Naive thymus-derived CD4-positive, alpha-beta T cell (primary cell): ENCODE measurements around the gene TMOD1. TPM values are rescaled to one million over a fixed set of nuclear protein-coding genes. Genes with fewer than 3 reads are reported as not detected.
A peak's percentile ranks its signal among the peaks of the same experiment; 100 is the strongest.
"Not testable (repeated sequence)": the region's sequence is repeated elsewhere in the genome, so short reads cannot be mapped to it uniquely, and the experiment has no call there.

Experiments used
- ATAC-seq: fragments of 150-1000 bp; cut with Tn5 transposase; 2 replicates; pipeline ENCODE4 v1.10.0; 2021; ENCODE audit warnings: mild to moderate bottlenecking, moderate library complexity
- CTCF ChIA-PET: fragments of 350-600 bp; sonication (Branson Sonifier 250); formaldehyde crosslinking; loops from one replicate; lab custom pipeline; 2021; ENCODE audit warnings: antibody characterized with exemption; lab: Charles Lee
- POLR2A ChIA-PET: fragments of 350-600 bp; sonication (Branson Sonifier 250); formaldehyde crosslinking; loops from one replicate; lab custom pipeline; 2021; ENCODE audit warnings: antibody characterized with exemption, inconsistent platforms; lab: Charles Lee
- DNase-seq, 9 donors: peaks; one replicate each; pipeline versions ENCODE4 v3.0.0 to v3.0.0-alpha.2; 2020 to 2022; ENCODE audit warnings: mixed read lengths in 1 of 9
- H3K27ac ChIP-seq: one replicate; pipeline ENCODE4 v1.7.0; 2013; ENCODE audit warnings: mild to moderate bottlenecking, low read depth, low read length, moderate library complexity
- H3K27me3 ChIP-seq, 2 donors: one replicate each; pipeline ENCODE4 v1.7.0; 2013; ENCODE audit warnings: low read length in 2 of 2, mild to moderate bottlenecking in 2 of 2, moderate library complexity in 2 of 2; ENCODE audit not compliant: control insufficient read depth in 2 of 2, insufficient read depth in 2 of 2
- H3K36me3 ChIP-seq, 3 experiments: 1 replicate in 2 of 3; 2 replicates in 1 of 3; pipeline ENCODE4 v1.7.0; 2013; ENCODE audit warnings: low read length in 3 of 3, mild to moderate bottlenecking in 3 of 3, moderate library complexity in 1 of 3; ENCODE audit not compliant: insufficient read depth in 3 of 3, control insufficient read depth in 2 of 3
- H3K4me1 ChIP-seq, 2 donors: one replicate each; pipeline ENCODE4 v1.7.0; 2013; ENCODE audit warnings: low read length in 2 of 2, mild to moderate bottlenecking in 2 of 2, moderate library complexity in 1 of 2; ENCODE audit not compliant: control insufficient read depth in 2 of 2, insufficient read depth in 2 of 2
- H3K4me3 ChIP-seq: 2 replicates; pipeline ENCODE4 v1.7.0; 2013; ENCODE audit warnings: mild to moderate bottlenecking, low read length
- H3K9me3 ChIP-seq, 3 experiments: 1 replicate in 2 of 3; 2 replicates in 1 of 3; pipeline ENCODE4 v1.7.0; 2013; ENCODE audit warnings: low read length in 3 of 3; ENCODE audit not compliant: control insufficient read depth in 2 of 3
- H3K27ac Mint-ChIP-seq, 9 donors: one replicate each; pipeline ENCODE4 v1.8.0; 2020 to 2022; ENCODE audit warnings: mixed read lengths in 9 of 9, mild to moderate bottlenecking in 8 of 9, moderate library complexity in 5 of 9, inconsistent platforms in 2 of 9
- H3K27me3 Mint-ChIP-seq, 5 donors: one replicate each; pipeline ENCODE4 v1.8.0; 2021 to 2022; ENCODE audit warnings: mixed read lengths in 5 of 5, mild to moderate bottlenecking in 1 of 5
- H3K36me3 Mint-ChIP-seq, 5 donors: one replicate each; pipeline ENCODE4 v1.8.0; 2020 to 2022; ENCODE audit warnings: mixed read lengths in 5 of 5, mild to moderate bottlenecking in 3 of 5, inconsistent platforms in 1 of 5
- H3K4me1 Mint-ChIP-seq, 7 donors: one replicate each; pipeline ENCODE4 v1.8.0; 2020 to 2022; ENCODE audit warnings: mixed read lengths in 7 of 7, mild to moderate bottlenecking in 3 of 7, inconsistent platforms in 1 of 7
- H3K4me3 Mint-ChIP-seq, 10 donors: one replicate each; pipeline ENCODE4 v1.8.0; 2020 to 2022; ENCODE audit warnings: mild to moderate bottlenecking in 10 of 10, mixed read lengths in 10 of 10, moderate library complexity in 6 of 10, inconsistent platforms in 2 of 10
- H3K9me3 Mint-ChIP-seq, 11 donors: one replicate each; pipeline ENCODE4 v1.8.0; 2020 to 2022; ENCODE audit warnings: mixed read lengths in 11 of 11, mild to moderate bottlenecking in 4 of 11, inconsistent platforms in 1 of 11, moderate library complexity in 1 of 11
- intact Hi-C, 2 donors: fragments of 100-400 bp; cut with micrococcal nuclease; formaldehyde crosslinking; loops; one replicate each; pipeline ENCODE4 v1.15.1; 2023
- polyA plus RNA-seq, 2 donors: library from polyadenylated mRNA; unstranded; fragments of 300-500 nt; fragmentation: Illumina TruSeq; gene quantifications; one replicate each; pipeline ENCODE4 v1.2.3, GENCODE V29; 2021
- total RNA-seq, 6 experiments: library from RNA in 5 of 6; stranded (reverse) in 5 of 6; gene quantifications; 1 replicate in 5 of 6; 2 replicates in 1 of 6; pipeline ENCODE4 v1.2.3 and lab custom pipeline; 2021 to 2026

Gene TMOD1
- total and polyA plus RNA-seq, 7 experiments from 2014 or later, result 0.68 to 1.7 (median 1.1) TPM

GRCh38 chr9:97578846-97579245 lies 77.4 kb downstream of the TMOD1 start:
- CTCF ChIA-PET, result interaction anchor here (1.0 kb wide), 1 partner anchor 36 kb away, joined by 3 read pairs; no protein-coding TSS in a partner anchor
- POLR2A ChIA-PET, result no interaction called here
- intact Hi-C loops, result no loop called here

GRCh38 chr9:97579914-97580313 lies 78.4 kb downstream of the TMOD1 start:
- H3K27me3 Mint-ChIP-seq, result no peaks in the 10 kb centered on the region
- ATAC-seq (no peak), DNase-seq (no peak)
- H3K27ac ChIP-seq, result no peak overlapping the region
- H3K9me3 Mint-ChIP-seq, result peaks cover 0 to 17% (median 4%) of the 10 kb centered on the region in 11 donors
- H3K4me3 Mint-ChIP-seq, result no peak overlapping the region
- H3K27me3 ChIP-seq, result no peaks in the 10 kb centered on the region
- POLR2A ChIA-PET, result no interaction called here
- H3K4me1 ChIP-seq, result peaks cover 0 to 6% of the 10 kb centered on the region in 2 donors
- no peak overlapping the region for H3K27ac Mint-ChIP-seq
- peaks cover 0 to 15% (median 6%) of the 10 kb centered on the region in 5 donors for H3K36me3 Mint-ChIP-seq
- CTCF ChIA-PET, result no interaction called here
- no peaks in the 10 kb centered on the region for H3K9me3 ChIP-seq
- H3K4me1 Mint-ChIP-seq, result peaks cover 0 to 15% (median 10%) of the 10 kb centered on the region in 7 donors
- no peaks in the 10 kb centered on the region for H3K36me3 ChIP-seq
- intact Hi-C loops, result no loop called here
- no peak overlapping the region for H3K4me3 ChIP-seq

More at GRCh38 chr9:97578846-97579245, 77.4 kb downstream of the TMOD1 start:
- Mint-ChIP-seq H3K27me3 (no peaks in the 10 kb centered on the region), H3K27ac (no peak overlapping the region), H3K9me3 (peaks cover 0 to 17% (median 4%) of the 10 kb centered on the region in 11 donors), H3K4me1 (peaks cover 0 to 19% (median 15%) of the 10 kb centered on the region in 7 donors), H3K4me3 (no peak overlapping the region), H3K36me3 (peaks cover 0 to 15% (median 6%) of the 10 kb centered on the region in 5 donors)
- no peaks in the 10 kb centered on the region for H3K36me3 ChIP-seq
- H3K27ac ChIP-seq, result no peak overlapping the region
- H3K4me3 ChIP-seq, result no peak overlapping the region
- ATAC-seq (no peak), DNase-seq (no peak)
- H3K4me1 ChIP-seq, result peaks cover 0 to 6% of the 10 kb centered on the region in 2 donors
- no peaks in the 10 kb centered on the region for H3K27me3 ChIP-seq
- H3K9me3 ChIP-seq, result no peaks in the 10 kb centered on the region

DNA sequence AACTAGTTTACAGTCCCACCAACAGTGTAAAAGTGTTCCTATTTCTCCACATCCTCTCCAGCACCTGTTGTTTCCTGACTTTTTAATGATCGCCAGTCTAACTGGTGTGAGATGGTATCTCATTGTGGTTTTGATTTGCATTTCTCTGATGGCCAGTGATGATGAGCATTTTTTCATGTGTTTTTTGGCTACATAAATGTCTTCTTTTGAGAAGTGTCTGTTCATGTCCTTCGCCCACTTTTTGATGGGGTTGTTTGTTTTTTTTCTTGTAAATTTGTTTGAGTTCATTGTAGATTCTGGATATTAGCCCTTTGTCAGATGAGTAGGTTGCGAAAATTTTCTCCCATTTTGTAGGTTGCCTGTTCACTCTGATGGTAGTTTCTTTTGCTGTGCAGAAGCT lies 80.1 kb downstream of the TMOD1 start:
- H3K4me3 Mint-ChIP-seq, H3K27me3 ChIP-seq, H3K27me3 Mint-ChIP-seq, CTCF ChIA-PET, H3K9me3 ChIP-seq, H3K27ac ChIP-seq, DNase-seq, H3K27ac Mint-ChIP-seq, POLR2A ChIA-PET, H3K4me1 ChIP-seq, H3K4me3 ChIP-seq, H3K36me3 ChIP-seq, intact Hi-C loops, ATAC-seq, H3K4me1 Mint-ChIP-seq: not testable (repeated sequence)
- H3K9me3 Mint-ChIP-seq, result peaks cover 0 to 17% (median 4%) of the 10 kb centered on the region in 11 donors
- H3K36me3 Mint-ChIP-seq, result peaks cover 0 to 15% (median 6%) of the 10 kb centered on the region in 5 donors

- H3K4me1 Mint-ChIP-seq, intact Hi-C loops, H3K4me3 Mint-ChIP-seq, DNase-seq, H3K27me3 ChIP-seq, H3K27ac Mint-ChIP-seq, POLR2A ChIA-PET, H3K9me3 ChIP-seq, H3K27me3 Mint-ChIP-seq, CTCF ChIA-PET, H3K4me1 ChIP-seq, ATAC-seq, H3K36me3 ChIP-seq, H3K27ac ChIP-seq, H3K4me3 ChIP-seq: not testable (repeated sequence)
- Mint-ChIP-seq H3K9me3 (peaks cover 0 to 20% (median 5%) of the 10 kb centered on the region in 11 donors), H3K36me3 (peaks cover 1 to 20% (median 10%) of the 10 kb centered on the region in 5 donors)
Observed at GRCh38 chr9:97584778-97585177, 83.3 kb downstream of the TMOD1 start.

GRCh38 chr9:97586909-97587308 lies 85.4 kb downstream of the TMOD1 start:
- H3K4me1 Mint-ChIP-seq, POLR2A ChIA-PET, H3K27ac Mint-ChIP-seq, H3K36me3 ChIP-seq, DNase-seq, intact Hi-C loops, ATAC-seq, H3K4me1 ChIP-seq, H3K9me3 ChIP-seq, H3K27me3 Mint-ChIP-seq, H3K27me3 ChIP-seq, H3K27ac ChIP-seq, H3K4me3 ChIP-seq, CTCF ChIA-PET: not testable (repeated sequence)
- peaks cover 1 to 21% (median 14%) of the 10 kb centered on the region in 5 donors for H3K36me3 Mint-ChIP-seq
- peak overlapping the region in 1 of 10 donors; percentile 46 for H3K4me3 Mint-ChIP-seq
- H3K9me3 Mint-ChIP-seq, result peaks cover 0 to 15% (median 5%) of the 10 kb centered on the region in 11 donors

- H3K4me1 Mint-ChIP-seq, result peaks cover 0 to 2% (median 0%) of the 10 kb centered on the region in 7 donors
- ATAC-seq (no peak), DNase-seq (no peak)
- ChIA-PET POLR2A (no interaction called here), CTCF (no interaction called here)
- no peak overlapping the region for H3K4me3 ChIP-seq
- H3K27me3 ChIP-seq, result no peaks in the 10 kb centered on the region
- no peak overlapping the region for H3K27ac Mint-ChIP-seq
- peaks cover 1 to 22% (median 14%) of the 10 kb centered on the region in 5 donors for H3K36me3 Mint-ChIP-seq
- no peaks in the 10 kb centered on the region for H3K9me3 ChIP-seq
- no peaks in the 10 kb centered on the region for H3K36me3 ChIP-seq
- peaks cover 0 to 15% (median 5%) of the 10 kb centered on the region in 11 donors for H3K9me3 Mint-ChIP-seq
- H3K27me3 Mint-ChIP-seq, result peaks cover 0 to 8% (median 5%) of the 10 kb centered on the region in 5 donors
- no peaks in the 10 kb centered on the region for H3K4me1 ChIP-seq
- H3K4me3 Mint-ChIP-seq, result no peak overlapping the region
- intact Hi-C loops, result no loop called here
- no peak overlapping the region for H3K27ac ChIP-seq
Observed at GRCh38 chr9:97591535-97591934, 90.1 kb downstream of the TMOD1 start.

- H3K4me3 ChIP-seq, result no peak overlapping the region
- H3K9me3 ChIP-seq, result no peaks in the 10 kb centered on the region
- no peaks in the 10 kb centered on the region for H3K4me1 ChIP-seq
- H3K27ac Mint-ChIP-seq, result no peak overlapping the region
- no peaks in the 10 kb centered on the region for H3K36me3 ChIP-seq
- peaks cover 0 to 11% (median 4%) of the 10 kb centered on the region in 11 donors for H3K9me3 Mint-ChIP-seq
- H3K27ac ChIP-seq, result no peak overlapping the region
- H3K27me3 ChIP-seq, result no peaks in the 10 kb centered on the region
- intact Hi-C loops, result no loop called here
- peaks cover 0 to 8% (median 5%) of the 10 kb centered on the region in 5 donors for H3K27me3 Mint-ChIP-seq
- ChIA-PET CTCF (interaction anchor here (1.6 kb wide), 1 partner anchor 23 kb away, joined by 3 read pairs; no protein-coding TSS in a partner anchor), POLR2A (no interaction called here)
- peaks cover 1 to 22% (median 13%) of the 10 kb centered on the region in 5 donors for H3K36me3 Mint-ChIP-seq
- H3K4me3 Mint-ChIP-seq, result no peak overlapping the region
- no peak for ATAC-seq
- peaks cover 0 to 2% (median 0%) of the 10 kb centered on the region in 7 donors for H3K4me1 Mint-ChIP-seq
- no peak for DNase-seq
Observed at GRCh38 chr9:97592126-97592525, 90.7 kb downstream of the TMOD1 start.
